GM12892 (cell line): ENCODE results near the gene SSH2.

Experiments
- POLR2A ChIP-seq: IDR thresholded peaks from 2 replicates; pipeline ENCODE4 v1.6.1; 2011; ENCODE audit warnings: low read depth, low read length, control low read depth
- POLR2AphosphoS5 ChIP-seq: IDR thresholded peaks from 2 replicates; pipeline ENCODE4 v1.6.1; 2011; ENCODE audit warnings: low read depth, low read length, control low read depth
- TAF1 ChIP-seq: IDR thresholded peaks from 2 replicates; pipeline ENCODE4 v1.6.1; 2011; ENCODE audit warnings: low read depth, mild to moderate bottlenecking, control low read depth, low read length, borderline replicate concordance

DNA sequence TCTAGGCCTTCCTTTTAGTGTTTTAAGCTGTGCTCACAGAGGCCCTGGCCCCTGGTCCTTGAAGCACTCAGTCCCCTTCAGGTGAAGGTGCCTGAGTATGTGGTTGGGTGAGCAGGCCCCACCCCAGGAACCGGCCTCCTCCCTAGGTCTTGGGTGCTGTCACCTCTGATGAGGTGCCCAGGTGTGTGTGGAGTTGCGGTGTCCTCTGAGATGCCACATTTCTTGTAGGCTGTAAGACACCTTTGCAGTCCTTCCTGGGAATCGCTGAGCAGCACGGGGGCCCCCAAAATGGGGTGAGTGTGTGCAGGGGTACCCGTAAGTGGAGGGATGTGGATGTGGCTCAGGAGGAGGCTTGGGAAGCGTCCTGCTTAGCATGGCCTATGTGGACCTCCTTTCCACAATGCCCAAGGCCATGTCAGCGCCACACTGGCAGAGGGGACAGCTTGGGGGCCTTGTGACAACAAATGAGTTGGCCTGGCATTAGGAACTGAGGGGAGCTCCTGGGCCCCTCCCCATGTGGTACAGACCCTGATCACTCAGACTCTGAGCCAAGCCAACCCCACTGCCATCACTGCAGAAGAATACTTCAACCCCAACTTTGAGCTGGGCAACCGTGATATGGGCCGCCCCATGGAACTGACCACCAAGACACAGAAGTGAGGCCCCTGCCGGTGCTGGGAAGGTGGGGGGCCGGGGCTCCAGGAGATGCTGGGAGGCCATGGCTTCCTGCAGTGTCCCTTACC, 318.5 kb downstream of the SSH2 start:
- no peak for TF ChIP-seq POLR2A
- no peak for TF ChIP-seq TAF1
- TF ChIP-seq POLR2AphosphoS5, result no peak
